ENCODE results near the gene CHKB. TPM values are rescaled to one million over a fixed set of nuclear protein-coding genes. Genes with fewer than 3 reads are reported as not detected.
A peak's percentile ranks its signal among the peaks of the same experiment; 100 is the strongest.

Gene CHKB
- total RNA-seq, 2 experiments from 2014 or later = 85.8 to 100 TPM

DNA sequence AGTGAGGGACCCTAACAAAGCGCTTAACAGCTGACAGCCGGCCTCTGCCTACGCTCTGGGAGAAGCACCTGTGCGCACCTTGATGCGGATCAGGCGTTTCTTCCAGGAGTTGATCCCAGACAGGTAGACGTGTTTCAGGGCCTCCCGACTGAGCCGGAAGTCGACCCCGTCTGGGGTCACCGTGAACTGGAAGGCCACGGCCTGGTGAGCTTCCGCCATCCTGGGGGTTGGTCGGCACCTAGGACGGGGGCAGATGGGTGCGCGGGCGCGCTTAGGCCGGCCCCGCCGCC lies 5.0 kb downstream of the CHKB start:
- no peaks in the 10 kb centered on the region for H3K9me3 ChIP-seq (ENCODE audit: low read length)
- H2AFZ ChIP-seq (ENCODE audit: low read length) = no peak overlapping the region
- no peak for DNase-seq (ENCODE audit: low spot score)
- no peak overlapping the region for H3K27ac ChIP-seq (ENCODE audit: low read depth, low read length, poor library complexity, severe bottlenecking)
- ChIA-PET POLR2A (no interaction called here), CTCF (ENCODE audit: unreplicated experiment) (no interaction called here)
- 0 out of 2 replicates have a peak, but pooled peaks cover 7% of the 10 kb centered on the region for H4K20me1 ChIP-seq (ENCODE audit: insufficient read depth, low read length)
- TF ChIP-seq EZH2phosphoT487 (IDR thresholded peaks at IDR 0.05; ENCODE audit: borderline replicate concordance, low read depth, low read length) (no peak), CTCF (conservative IDR thresholded peaks at IDR 0.05; ENCODE audit: low read length) (no peak)
- H3K4me2 ChIP-seq (ENCODE audit: low read length) = no peak overlapping the region
- peaks cover 84% of the 10 kb centered on the region for H3K36me3 ChIP-seq (ENCODE audit: insufficient read depth, low read length)
- H3K79me2 ChIP-seq (ENCODE audit: insufficient read depth, low read depth, low read length) = peaks cover 12% of the 10 kb centered on the region
- no peaks in the 10 kb centered on the region for H3K9me2 ChIP-seq (ENCODE audit: insufficient read depth, low read length)
- no TSS peak for BruUV-seq (replicated peaks)
- H3K4me3 ChIP-seq (ENCODE audit: low read depth, low read length, poor library complexity, severe bottlenecking) = no peak overlapping the region
- intact Hi-C loops (cut with micrococcal nuclease; ENCODE audit: unreplicated experiment) = no loop called here
- peaks cover 10% of the 10 kb centered on the region for H3K4me1 ChIP-seq (ENCODE audit: insufficient read depth, low read length, poor library complexity, severe bottlenecking)

GRCh38 chr22:50576806-50577696 lies 5.6 kb downstream of the CHKB start:
- DNase-seq (ENCODE audit: low spot score) = no peak
- peaks cover 10% of the 10 kb centered on the region for H3K4me1 ChIP-seq (ENCODE audit: insufficient read depth, low read length, poor library complexity, severe bottlenecking)
- no peak overlapping the region for H3K4me3 ChIP-seq (ENCODE audit: low read depth, low read length, poor library complexity, severe bottlenecking)
- BruUV-seq (replicated peaks) = no TSS peak
- peaks cover 90% of the 10 kb centered on the region for H3K36me3 ChIP-seq (ENCODE audit: insufficient read depth, low read length)
- H3K27ac ChIP-seq (ENCODE audit: low read depth, low read length, poor library complexity, severe bottlenecking) = no peak overlapping the region
- H3K4me2 ChIP-seq (ENCODE audit: low read length) = no peak overlapping the region
- ChIA-PET POLR2A (no interaction called here), CTCF (ENCODE audit: unreplicated experiment) (no interaction called here)
- TF ChIP-seq CTCF (conservative IDR thresholded peaks at IDR 0.05; ENCODE audit: low read length) = no peak
- no peak for TF ChIP-seq EZH2phosphoT487 (IDR thresholded peaks at IDR 0.05; ENCODE audit: borderline replicate concordance, low read depth, low read length)
- H3K9me3 ChIP-seq (ENCODE audit: low read length) = no peaks in the 10 kb centered on the region
- H3K79me2 ChIP-seq (ENCODE audit: insufficient read depth, low read depth, low read length) = peaks cover 12% of the 10 kb centered on the region
- no peaks in the 10 kb centered on the region for H3K9me2 ChIP-seq (ENCODE audit: insufficient read depth, low read length)
- no peak overlapping the region for H2AFZ ChIP-seq (ENCODE audit: low read length)
- 0 out of 2 replicates have a peak, but pooled peaks cover 7% of the 10 kb centered on the region for H4K20me1 ChIP-seq (ENCODE audit: insufficient read depth, low read length)
- intact Hi-C loops (cut with micrococcal nuclease; ENCODE audit: unreplicated experiment) = no loop called here

GRCh38 chr22:50576070-50576469 lies 6.6 kb downstream of the CHKB start:
- H3K27ac ChIP-seq (ENCODE audit: low read depth, low read length, poor library complexity, severe bottlenecking) = no peak overlapping the region
- peaks cover 2% of the 10 kb centered on the region; the same call in 1 of the 2 replicates for H3K79me2 ChIP-seq (ENCODE audit: insufficient read depth, low read depth, low read length)
- BruUV-seq (replicated peaks) = no TSS peak
- CTCF ChIA-PET (ENCODE audit: unreplicated experiment) = interaction anchor here (1.0 kb wide), 1 partner anchor 13 kb away, joined by 3 read pairs; the partner anchor contains the start of gene SYCE3
- peaks cover 92% of the 10 kb centered on the region for H3K36me3 ChIP-seq (ENCODE audit: insufficient read depth, low read length)
- POLR2A ChIA-PET = no interaction called here
- no peaks in the 10 kb centered on the region for H4K20me1 ChIP-seq (ENCODE audit: insufficient read depth, low read length)
- H2AFZ ChIP-seq (ENCODE audit: low read length) = no peak overlapping the region
- TF ChIP-seq EZH2phosphoT487 (IDR thresholded peaks at IDR 0.05; ENCODE audit: borderline replicate concordance, low read depth, low read length) = no peak
- TF ChIP-seq CTCF (conservative IDR thresholded peaks at IDR 0.05; ENCODE audit: low read length) = 0 out of 2 replicates have a peak, but pooled peaks have one; percentile 29
- no peak for DNase-seq (ENCODE audit: low spot score)
- no peaks in the 10 kb centered on the region for H3K9me2 ChIP-seq (ENCODE audit: insufficient read depth, low read length)
- no peaks in the 10 kb centered on the region for H3K9me3 ChIP-seq (ENCODE audit: low read length)
- peaks cover 9% of the 10 kb centered on the region for H3K4me1 ChIP-seq (ENCODE audit: insufficient read depth, low read length, poor library complexity, severe bottlenecking)
- no peak overlapping the region for H3K4me2 ChIP-seq (ENCODE audit: low read length)
- intact Hi-C loops (cut with micrococcal nuclease; ENCODE audit: unreplicated experiment) = no loop called here
- H3K4me3 ChIP-seq (ENCODE audit: low read depth, low read length, poor library complexity, severe bottlenecking) = no peak overlapping the region

Data from OCI-LY7 (cell line).